Adipose tissue (tissue), 3 donors: ENCODE measurements around the gene SNRNP48. TPM values are rescaled to one million over a fixed set of nuclear protein-coding genes. Genes with fewer than 3 reads are reported as not detected.

Experiments
- polyA plus RNA-seq, 3 donors: library from polyadenylated mRNA; stranded (reverse); fragments of 200-250 nt; gene quantifications; one replicate each; pipeline ENCODE4 v1.2.3, GENCODE V29; 2013
- donor health status: healthy with polysubstance abuse.
- donor health status: Bipolar disorder and iron deficiency.
- donor health status: healthy.

Gene SNRNP48
- polyA plus RNA-seq, 3 donors: 4.0 to 6.5 (median 6.5) TPM

Other genes starting within 250 kb of the SNRNP48 start
- gene CAGE1, start 200.5 kb upstream of the SNRNP48 start, polyA plus RNA-seq: not detected
- gene RIOK1, start 200.4 kb upstream of the SNRNP48 start, polyA plus RNA-seq: 10 to 100 TPM in 2 of 3 donors, 1 to 10 TPM in 1; 7.2 to 19.9 (median 17.3) TPM
- gene DSP, start 48.5 kb upstream of the SNRNP48 start, polyA plus RNA-seq: 10 to 100 TPM in 1 of 3 donors, 1 to 10 TPM in 2; 2.0 to 51.7 (median 3.3) TPM
- 10 to 100 TPM in 1 of 3 donors, 1 to 10 TPM in 1, under 1 TPM in 1; 0.83 to 10.1 (median 3.1) TPM for gene BMP6, start 135.9 kb downstream of the SNRNP48 start, polyA plus RNA-seq